Activated T-cell treated with anti-CD3 and anti-CD28 coated beads, Interleukin-2, amount 50 U/mL, for 48 hours (primary cell): Measurements from ENCODE around the gene ASB6.

ENCODE experiments used
- DNase-seq, 2 experiments: peaks; one replicate each; pipeline ENCODE4 v3.0.0-alpha.2; 2020

ASB6 gene

DNA sequence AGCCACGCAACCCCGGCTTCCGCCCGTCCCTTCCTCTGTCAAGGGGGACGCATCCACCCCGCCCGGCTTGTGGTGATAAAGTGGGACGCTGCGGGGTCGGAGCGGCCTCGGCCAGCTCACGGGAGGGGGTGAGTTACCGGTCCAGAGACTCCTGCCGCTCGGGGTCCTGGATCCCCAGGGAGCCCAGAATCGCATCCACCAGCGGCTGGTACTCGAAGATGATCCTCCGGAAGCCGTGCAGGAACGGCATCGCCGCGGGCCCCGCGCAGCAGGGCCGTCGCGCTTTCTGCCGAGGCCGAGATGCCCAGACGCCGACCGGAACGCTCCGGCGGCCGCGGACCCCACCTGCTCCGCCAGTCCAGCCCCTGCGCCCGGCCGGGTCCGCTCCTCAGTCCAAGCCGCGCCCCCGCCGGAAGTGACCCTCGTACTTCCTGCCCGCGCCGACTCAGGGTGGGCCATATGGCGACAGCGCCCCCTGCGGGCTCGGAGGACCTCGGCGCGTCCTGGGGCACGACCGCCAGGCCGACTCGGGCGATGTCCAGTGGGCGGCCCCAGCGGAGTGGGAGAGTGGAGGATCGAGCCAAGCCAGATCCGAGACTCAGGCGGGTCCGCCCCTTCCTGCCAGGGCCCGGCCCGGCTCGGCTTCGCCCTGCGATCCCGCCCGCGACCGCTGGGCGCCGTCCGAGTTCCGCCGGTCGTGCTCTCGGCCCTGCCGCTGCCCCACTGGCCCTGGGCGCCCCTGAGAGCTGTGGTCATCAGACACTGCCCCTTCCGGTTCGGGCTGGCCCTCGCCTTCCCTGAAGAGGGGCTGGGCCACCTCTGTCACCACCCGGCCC, at the start of gene ASB6:
Gene ASB6 (minus strand): TSS at position 402 of the 836 bp plus-strand sequence. CDS start 152 bp downstream, at position 250.
- peak; percentile 99 for DNase-seq

DNA sequence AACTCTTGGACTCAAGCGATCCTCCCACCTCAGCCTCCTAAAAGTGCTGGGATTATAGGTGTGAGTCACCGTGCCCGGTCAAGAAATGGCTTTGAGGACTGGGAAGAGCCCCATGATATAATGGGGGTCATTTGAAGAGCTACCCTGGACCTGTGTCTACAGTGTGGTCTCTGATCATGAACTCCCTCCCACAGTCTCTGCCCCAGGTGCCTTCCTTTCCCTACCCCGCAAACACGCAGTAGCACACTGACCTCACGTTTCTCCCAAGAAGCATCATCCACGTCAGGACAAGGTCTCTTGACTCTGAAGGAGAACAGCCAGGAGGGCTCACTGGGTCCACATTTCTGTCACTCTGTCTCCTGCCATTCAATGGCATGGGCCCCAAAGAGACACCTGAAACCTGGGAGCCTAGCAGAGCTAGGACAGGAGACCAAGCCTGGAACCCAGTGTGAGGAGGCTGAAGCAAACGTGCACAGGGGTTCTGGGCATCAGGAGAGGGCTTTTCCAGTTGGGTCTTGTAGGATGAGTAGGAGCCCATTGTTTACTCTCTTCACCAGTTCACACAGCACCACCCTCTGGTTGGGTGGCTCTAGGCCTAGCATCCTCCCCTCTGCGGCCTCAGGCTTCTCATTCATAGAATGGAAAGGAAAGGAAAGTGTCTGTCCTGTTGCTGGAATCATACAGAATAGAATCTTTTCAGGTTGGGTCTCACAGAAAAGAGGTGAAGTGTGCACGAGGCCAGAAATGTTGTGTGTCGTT, 46.5 kb upstream of the ASB6 start:
- no peak for DNase-seq

GRCh38 chr9:129687391-129687790, 45.4 kb upstream of the ASB6 start:
- no peak for DNase-seq

GRCh38 chr9:129686736-129687135, 44.8 kb upstream of the ASB6 start:
- no peak for DNase-seq

DNA sequence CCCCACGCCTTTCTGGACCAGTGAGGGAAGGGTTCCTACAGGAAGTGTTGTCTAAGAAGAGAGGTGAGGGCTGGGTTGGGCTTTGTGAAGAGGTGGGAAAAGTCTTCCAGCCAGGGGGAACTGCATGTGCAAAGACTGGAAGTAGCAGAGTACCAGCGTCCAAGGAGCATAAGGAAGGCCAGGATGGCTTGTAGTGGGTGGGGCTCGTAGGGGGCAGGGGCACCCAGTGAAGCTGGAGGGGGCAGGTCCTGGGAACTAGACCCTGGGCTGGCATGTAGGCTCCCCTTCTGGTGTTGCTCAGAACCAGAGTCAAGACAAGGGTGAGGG, 43.9 kb upstream of the ASB6 start:
- no peak for DNase-seq

- DNase-seq = no peak
These were observed 43.4 kb upstream of the ASB6 start for GRCh38 chr9:129685220-129685932.

GRCh38 chr9:129682381-129682780, 40.4 kb upstream of the ASB6 start:
- no peak for DNase-seq

- DNase-seq = no peak
These were observed 40.0 kb upstream of the ASB6 start for GRCh38 chr9:129681924-129682323.

DNA sequence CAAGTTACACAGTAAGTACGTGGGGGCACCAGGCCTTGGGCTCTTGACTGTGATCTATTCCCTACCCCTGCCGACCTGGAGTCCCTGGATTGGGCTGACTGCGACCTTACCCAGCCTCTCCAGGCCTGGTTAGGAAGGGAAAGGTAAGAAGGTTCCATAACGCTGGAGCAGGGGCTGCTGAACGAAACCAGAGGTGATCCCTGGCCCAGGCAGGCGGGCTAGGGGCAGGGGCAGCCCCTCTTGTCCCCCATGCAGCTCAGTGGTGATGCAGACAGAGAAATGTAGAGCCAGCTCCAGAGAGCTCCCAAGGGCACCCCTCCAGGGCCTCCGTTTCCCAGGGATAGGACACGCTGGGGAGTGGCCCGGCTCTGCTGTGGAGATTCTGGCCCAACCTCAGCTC, 37.6 kb upstream of the ASB6 start:
- DNase-seq = no peak

GRCh38 chr9:129678844-129679243, 36.9 kb upstream of the ASB6 start:
- DNase-seq = no peak

DNA sequence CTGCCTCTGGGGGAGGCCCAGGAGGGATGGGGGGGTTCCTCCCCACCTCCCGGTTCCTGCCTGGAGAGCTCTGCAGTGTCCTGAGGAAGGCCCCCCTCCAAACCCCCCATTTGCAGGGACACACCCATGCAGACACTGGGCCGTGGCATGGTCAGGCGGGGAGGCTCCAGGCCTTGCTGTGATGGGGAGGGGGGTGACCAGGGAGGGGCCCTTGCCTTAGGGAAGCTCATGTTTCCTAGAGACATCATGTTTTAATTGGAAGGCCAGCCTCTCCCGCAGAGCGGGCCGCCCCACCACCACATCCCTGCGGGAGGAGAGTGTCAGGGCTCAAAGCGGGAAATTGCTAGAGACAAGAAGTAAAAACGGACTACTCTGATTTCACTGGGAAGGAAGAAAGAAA, 35.5 kb upstream of the ASB6 start:
- DNase-seq = no peak

DNA sequence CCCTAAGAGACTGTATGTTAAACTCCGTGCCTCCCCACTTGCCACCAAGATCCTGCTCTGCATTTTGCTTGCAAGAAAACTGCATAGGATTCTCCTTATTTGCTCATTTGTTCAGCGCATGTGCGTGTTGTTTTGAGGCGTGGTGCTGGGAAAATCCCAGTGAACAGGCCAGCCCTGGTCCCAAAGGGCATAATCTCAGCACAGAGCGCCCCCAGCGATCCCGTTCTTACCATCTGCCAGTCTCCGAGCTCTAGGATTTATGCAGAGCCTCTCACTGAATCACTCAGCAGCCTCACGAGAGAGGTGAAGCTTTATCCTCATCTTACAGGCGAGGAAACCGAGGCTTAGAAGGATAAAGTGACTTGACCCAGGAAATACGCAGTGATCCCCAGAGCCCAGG, 35.0 kb upstream of the ASB6 start:
- DNase-seq = no peak

DNA sequence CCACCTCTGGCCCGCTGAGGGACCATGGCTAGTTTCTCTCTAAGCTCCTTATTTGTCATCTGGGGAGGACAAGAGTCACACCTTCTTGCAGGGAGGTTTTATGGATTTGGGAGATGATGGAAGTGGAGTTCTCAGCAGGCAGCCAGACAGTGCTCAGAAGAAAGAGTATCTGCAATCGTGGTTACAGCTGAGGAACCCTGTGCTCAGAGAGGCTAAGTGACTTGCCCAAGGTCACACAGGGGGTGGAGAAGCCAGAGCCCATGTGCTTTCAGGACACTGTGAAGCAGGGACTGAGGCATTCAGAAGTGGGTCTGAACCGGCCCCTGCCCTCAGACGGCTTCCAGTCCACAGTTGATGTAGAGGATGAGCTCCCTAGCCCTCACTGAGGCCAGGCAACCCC, 34.3 kb upstream of the ASB6 start:
- no peak for DNase-seq

DNA sequence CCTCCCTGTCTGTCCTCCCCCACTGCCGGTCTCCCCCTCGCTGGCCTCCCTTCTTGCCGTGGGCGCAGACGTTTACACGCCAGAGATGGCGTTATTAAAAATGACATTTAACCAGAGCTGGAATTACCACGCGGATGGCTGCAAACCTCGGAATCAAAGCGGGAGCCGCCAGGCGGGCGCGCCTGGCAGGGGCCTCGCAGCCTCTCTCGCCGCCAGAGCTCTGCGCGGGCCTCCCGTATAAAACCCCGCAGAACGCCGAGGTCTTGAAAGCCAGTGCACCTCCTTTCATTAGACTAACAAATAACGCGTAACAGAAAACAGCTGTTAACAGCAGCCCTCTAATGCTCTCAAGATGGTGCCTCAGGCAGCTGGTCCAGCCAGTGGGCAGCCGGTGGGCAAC, 33.7 kb upstream of the ASB6 start:
- no peak for DNase-seq

DNA sequence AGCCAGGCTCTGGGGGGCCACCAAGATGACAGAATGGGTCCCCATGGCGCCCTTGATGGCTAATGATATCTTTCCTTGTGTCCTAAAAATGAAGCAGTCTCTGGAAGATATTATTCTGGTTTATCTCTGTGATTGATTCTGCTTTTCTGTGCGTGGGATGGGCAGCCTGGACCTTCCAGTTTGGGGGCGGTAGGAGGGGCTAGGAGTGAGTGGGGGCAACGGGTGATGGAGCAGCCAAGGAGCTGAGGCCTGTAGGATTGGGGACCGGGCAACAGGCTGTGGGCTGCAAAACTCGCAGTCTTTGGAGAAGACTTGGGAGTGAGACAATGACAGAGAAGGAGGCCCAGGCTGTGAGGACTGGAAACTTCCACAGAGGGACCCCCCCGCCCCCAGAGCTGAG, 32.3 kb upstream of the ASB6 start:
- DNase-seq = no peak

DNA sequence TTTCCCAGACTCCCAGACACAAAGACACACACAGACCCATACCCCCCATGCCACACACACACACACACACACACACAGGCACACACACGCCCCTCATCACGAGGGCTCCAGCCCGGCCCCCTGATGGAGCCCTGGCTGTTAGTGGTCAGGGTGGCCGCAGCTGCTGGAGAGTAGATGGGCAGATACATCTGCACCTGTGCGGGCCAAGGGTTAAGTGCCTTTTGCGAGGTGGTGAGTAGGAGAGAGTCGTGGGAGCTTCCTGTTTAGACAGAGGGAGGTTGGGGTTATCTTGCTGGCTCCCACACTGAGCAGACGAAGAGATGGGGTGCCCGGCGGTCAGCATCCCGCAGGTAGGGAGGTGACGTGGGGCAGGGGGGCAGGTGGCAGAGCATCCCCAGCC, 31.7 kb upstream of the ASB6 start:
- no peak for DNase-seq

DNA sequence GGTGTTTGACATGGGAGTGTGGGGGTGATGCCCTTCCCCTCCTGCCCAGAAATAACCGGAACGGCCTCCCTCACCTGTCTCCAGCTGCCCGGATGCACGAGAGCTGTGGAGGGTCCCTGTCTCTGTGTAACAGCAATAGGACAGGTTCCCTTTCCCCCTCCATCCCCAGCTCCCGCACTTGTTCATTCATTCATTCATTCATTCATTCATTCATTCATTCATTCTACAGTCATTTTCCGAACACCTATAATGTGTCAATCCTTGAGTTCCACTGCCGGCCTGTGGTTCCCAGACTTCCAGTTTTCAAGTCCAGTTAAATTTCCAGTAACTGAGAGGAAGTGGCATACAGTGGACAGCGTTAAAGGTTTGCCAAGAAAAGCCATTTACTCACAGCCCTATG, 30.8 kb upstream of the ASB6 start:
- no peak for DNase-seq

- peak; percentile 47 to 49 for DNase-seq
These were observed 29.6 kb upstream of the ASB6 start for GRCh38 chr9:129671519-129671918.

GRCh38 chr9:129671065-129671464, 29.1 kb upstream of the ASB6 start:
- DNase-seq = no peak

- no peak for DNase-seq
These were observed 28.0 kb upstream of the ASB6 start for GRCh38 chr9:129669946-129670345.

GRCh38 chr9:129669141-129669718, 27.3 kb upstream of the ASB6 start:
- no peak for DNase-seq

- DNase-seq = no peak
These were observed 25.9 kb upstream of the ASB6 start for GRCh38 chr9:129667850-129668249.

DNA sequence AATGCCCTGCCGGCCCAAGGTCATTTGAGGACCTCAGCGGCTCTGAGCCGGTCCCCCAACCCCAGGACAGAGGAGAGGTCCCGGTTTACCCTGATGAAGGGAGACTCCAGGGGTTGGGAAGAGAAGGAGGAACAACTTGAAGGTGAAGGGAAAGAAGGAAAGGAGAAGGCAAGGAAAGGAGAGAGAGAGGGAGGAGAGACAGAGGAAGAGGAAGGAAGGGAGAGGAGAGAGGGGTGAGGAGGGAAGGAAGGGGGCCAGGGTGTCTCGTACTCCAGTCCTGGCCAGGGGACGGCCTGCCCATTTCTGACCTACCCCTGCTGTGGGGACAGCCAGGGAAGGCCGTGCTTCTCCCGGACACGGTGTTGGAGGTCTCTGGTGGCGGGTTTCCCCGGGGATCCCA, 25.4 kb upstream of the ASB6 start:
- no peak for DNase-seq

DNA sequence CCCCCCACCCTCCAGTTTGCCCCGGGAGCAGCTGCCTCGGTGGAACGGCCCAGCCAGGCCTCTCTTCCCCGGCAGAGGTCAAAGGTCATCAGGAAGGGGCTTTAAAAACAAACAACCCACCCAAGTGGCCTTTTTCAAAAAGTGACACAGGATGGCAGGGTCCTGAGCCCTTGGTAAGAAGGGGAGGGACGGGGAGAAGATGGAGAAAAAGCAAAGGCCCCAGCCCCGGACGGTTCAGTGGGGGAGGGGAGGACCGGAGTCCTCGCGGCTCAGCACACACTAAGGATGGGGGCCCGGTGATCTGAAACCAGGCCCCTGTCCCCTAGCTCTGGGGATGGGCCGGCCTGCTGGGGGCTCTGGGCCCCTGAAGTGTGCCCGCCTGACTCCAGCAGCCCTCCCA, 24.6 kb upstream of the ASB6 start:
- DNase-seq = no peak
